GM19099 (cell line): ENCODE data around the gene DOCK1.

Source experiments
- POLR2A ChIP-seq: IDR thresholded peaks from 3 replicates; pipeline ENCODE4 v1.6.1; 2011; ENCODE audit warnings: low read depth; ENCODE audit not compliant: insufficient read length; ENCODE audit errors: extremely low read depth

The DOCK1 gene

DNA sequence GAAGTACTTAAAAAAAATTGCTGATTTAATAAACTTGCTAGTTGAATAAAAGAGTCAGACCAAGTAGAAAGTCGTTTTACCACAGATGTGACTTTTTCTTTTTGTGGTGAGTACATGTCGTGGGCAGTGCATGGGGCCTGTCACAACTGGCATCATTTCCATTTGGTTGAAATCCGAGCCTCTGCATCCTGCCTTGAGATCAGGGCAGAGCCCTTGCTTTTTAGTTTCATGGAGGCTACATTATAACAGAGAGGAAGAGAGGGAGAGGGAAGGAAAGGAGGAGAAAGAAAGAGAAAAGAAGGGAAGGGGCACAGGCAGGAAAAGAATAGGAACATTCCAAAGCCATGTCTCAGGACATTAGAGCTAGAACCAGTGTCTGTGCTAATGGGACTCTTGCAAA lies 311.6 kb downstream of the DOCK1 start:
- no peak for TF ChIP-seq POLR2A

GRCh38 chr10:127218658-127219057 lies 313.4 kb downstream of the DOCK1 start:
- no peak for TF ChIP-seq POLR2A

GRCh38 chr10:127221281-127221680 lies 316.1 kb downstream of the DOCK1 start:
- TF ChIP-seq POLR2A, result no peak

- TF ChIP-seq POLR2A, result no peak
Measured at GRCh38 chr10:127227027-127227426, 321.8 kb downstream of the DOCK1 start.

- no peak for TF ChIP-seq POLR2A
Measured at GRCh38 chr10:127227663-127228062, 322.4 kb downstream of the DOCK1 start.

DNA sequence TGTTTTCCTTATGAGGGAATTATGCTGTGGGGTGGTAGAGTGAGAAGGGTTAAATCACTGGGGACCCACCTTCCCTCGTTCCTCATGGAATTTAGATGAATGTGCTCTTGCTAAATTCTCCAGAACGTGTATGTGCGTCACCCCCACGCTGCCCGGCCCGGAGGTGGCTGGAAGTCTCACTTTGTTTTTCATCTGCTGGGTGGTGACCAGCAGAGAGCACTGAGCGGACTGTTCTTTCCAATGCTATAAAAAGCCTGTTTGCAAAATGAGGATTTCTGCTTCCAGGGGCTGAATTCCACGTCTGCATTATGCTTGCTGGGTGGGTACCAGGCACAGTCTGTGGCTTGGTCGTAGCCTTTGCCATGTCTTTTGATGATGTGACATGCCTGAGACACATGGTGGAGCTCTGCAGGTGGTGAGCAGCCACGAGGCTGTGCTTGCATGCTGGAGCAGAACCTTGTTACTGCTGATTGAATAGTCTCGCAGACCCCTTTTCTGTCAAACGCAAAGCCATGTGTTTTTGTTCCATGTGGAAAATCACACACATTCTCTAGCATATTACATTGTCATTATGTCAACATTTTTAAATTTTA lies 323.1 kb downstream of the DOCK1 start:
- TF ChIP-seq POLR2A, result no peak

DNA sequence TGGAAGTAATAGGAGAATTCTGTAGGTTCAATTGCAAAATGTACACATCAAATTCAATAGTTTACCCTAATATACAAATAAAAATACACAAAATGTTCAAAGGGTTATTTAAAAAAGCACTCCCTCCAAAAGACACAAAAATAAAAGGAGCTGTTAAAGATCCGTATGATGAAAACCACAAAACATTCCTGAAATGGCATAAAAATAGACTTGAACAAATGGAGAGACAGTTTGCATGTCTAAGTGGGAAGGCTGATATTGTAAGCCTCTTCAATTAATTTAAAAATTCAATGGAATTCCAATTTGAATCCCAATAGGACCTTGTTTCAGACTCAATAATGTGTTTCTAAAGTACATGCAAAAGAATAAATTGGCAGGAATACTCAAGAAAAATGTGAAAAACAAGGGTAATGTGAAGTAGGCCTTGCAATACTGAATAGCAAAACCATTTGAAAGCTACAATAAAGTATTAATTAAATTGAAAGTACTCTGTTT lies 329.1 kb downstream of the DOCK1 start:
- no peak for TF ChIP-seq POLR2A

GRCh38 chr10:127236266-127236665 lies 331.0 kb downstream of the DOCK1 start:
- no peak for TF ChIP-seq POLR2A

DNA sequence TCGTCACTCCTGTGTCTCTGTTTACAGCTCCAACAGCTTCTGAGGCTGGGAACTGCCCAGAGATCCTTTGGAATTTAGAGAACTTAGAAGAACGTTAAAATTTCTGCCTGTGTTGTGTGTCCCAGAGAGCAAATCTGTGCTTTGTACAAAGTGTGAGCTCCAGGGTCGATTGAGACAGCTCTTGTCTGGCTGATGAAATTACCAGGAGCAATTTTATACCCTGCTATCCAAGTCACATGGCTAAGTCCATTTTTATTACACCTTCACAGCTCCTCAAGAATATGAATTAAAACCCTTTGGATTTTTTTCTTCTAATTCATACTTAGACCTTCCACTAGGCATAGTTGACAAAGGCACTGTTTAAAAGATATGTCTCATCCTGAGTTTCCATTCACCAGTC lies 337.7 kb downstream of the DOCK1 start:
- no peak for TF ChIP-seq POLR2A

GRCh38 chr10:127243490-127244272 lies 338.5 kb downstream of the DOCK1 start:
- no peak for TF ChIP-seq POLR2A

DNA sequence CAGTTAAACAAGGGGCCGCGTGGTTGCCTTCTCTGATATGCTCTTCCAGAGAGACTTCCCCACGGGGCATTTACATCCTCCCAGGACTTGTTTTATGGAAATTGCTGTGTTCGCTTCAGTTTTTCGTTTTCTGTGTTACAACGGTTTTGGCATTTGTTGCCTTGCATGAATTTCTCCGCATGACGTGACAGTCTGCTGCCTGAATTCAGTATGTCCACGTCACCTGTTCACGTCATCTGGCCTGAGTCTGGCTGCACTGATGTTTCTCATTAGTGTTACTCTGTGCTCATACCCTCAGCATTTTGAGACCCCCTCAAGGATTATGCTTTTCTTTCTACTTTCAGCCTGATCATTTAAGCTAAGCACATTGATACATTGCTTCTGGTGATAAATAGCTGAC lies 340.2 kb downstream of the DOCK1 start:
- no peak for TF ChIP-seq POLR2A

- TF ChIP-seq POLR2A, result no peak
Measured at GRCh38 chr10:127250031-127250430, 344.8 kb downstream of the DOCK1 start.

DNA sequence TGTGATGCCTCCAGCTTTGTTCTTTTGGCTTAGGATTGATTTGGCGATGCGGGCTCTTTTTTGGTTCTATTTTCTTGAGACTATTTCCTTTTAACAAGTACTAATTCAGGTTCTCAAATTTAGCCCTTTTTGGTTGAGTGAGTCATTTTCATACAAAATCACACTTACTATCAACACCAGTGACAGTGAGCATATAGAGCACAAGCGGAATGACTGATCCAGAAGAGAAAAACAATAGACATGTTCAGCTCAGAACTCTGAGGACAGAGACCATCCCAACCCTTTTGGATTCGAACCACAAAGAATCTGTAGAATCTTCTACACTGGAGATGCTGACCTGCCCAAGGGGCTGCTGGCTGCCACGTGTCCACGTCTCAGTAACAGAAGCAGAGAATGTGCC lies 347.6 kb downstream of the DOCK1 start:
- TF ChIP-seq POLR2A, result no peak

DNA sequence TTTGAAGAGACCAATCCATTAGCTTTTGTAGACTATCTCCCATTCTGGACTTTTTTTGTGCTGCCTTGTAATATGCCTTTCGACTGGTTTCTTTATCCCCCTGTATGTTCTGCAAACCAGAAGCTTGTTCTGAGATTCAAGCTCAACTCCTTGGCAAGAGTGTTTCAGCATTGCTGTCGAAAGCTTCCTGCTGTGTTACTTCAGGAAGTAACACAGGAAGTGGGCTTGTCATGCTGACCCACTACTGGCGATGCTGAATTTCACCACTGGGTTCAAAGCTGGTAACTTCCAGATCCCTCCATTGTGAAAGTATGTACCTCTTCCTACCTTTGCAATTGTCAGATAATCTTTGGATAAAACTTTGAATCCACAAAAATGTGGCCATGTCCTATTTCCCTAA lies 349.0 kb downstream of the DOCK1 start:
- TF ChIP-seq POLR2A, result no peak

- TF ChIP-seq POLR2A, result no peak
Measured at GRCh38 chr10:127257395-127257794, 352.2 kb downstream of the DOCK1 start.

- TF ChIP-seq POLR2A, result no peak
Measured at GRCh38 chr10:127259347-127259746, 354.1 kb downstream of the DOCK1 start.

- TF ChIP-seq POLR2A, result no peak
Measured at GRCh38 chr10:127262606-127263005, 357.4 kb downstream of the DOCK1 start.

DNA sequence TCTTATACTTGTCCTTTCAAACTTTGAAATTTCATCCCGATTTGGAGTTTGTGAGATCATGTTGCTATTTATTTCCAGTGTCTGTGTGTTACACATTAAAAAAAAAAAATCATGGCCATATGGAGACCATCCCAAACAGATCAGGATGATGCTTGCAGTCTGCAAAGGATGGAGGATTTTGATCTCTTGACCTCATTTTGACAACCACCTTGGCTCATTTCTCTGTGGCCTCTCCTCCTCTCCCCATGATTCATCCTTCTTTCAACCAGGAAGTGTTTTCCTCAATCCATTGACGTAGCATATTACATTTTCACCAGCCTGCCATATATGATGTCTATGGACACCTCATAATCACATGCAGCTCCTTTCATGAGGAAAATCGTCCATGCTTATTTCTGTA lies 360.1 kb downstream of the DOCK1 start:
- TF ChIP-seq POLR2A, result no peak
